Type B pancreatic cell (in vitro differentiated cells): ENCODE data around the gene TEAD2. TPM values are rescaled to one million over a fixed set of nuclear protein-coding genes. Genes with fewer than 3 reads are reported as not detected.

Experiments
- DNase-seq: peaks from one replicate; pipeline ENCODE4 v3.0.0; 2021; ENCODE audit warnings: mixed read lengths; ENCODE audit not compliant: unreplicated experiment; ENCODE audit errors: extremely low spot score
- H3K27ac Mint-ChIP-seq: 2 replicates; pipeline ENCODE4 v1.8.0; 2021; ENCODE audit warnings: mild to moderate bottlenecking, mixed read lengths
- H3K27me3 Mint-ChIP-seq: 2 replicates; pipeline ENCODE4 v1.8.0; 2021; ENCODE audit warnings: mixed read lengths
- H3K36me3 Mint-ChIP-seq: 2 replicates; pipeline ENCODE4 v1.8.0; 2021; ENCODE audit warnings: mixed read lengths
- H3K4me1 Mint-ChIP-seq: one replicate; pipeline ENCODE4 v1.8.0; 2021; ENCODE audit warnings: mixed read lengths; ENCODE audit not compliant: unreplicated experiment
- H3K4me3 Mint-ChIP-seq: 2 replicates; pipeline ENCODE4 v1.8.0; 2021; ENCODE audit warnings: mild to moderate bottlenecking, mixed read lengths
- H3K9me3 Mint-ChIP-seq: 2 replicates; pipeline ENCODE4 v1.8.0; 2021; ENCODE audit warnings: mixed read lengths
- total RNA-seq: library from RNA; stranded (reverse); gene quantifications from 2 replicates; pipeline ENCODE4 v1.2.1, GENCODE V29; 2021; ENCODE audit warnings: low replicate concordance
- TF ChIP-seq, protein P1 (sequence below): fragments of 200-600 bp; sonication (generic); conservative IDR thresholded peaks from 2 replicates; pipeline ENCODE4 v1.5.0; 2021; ENCODE audit warnings: antibody characterized with exemption, mild to moderate bottlenecking

Gene TEAD2
- total RNA-seq, 1 donor from 2014 or later = 116 TPM

DNA sequence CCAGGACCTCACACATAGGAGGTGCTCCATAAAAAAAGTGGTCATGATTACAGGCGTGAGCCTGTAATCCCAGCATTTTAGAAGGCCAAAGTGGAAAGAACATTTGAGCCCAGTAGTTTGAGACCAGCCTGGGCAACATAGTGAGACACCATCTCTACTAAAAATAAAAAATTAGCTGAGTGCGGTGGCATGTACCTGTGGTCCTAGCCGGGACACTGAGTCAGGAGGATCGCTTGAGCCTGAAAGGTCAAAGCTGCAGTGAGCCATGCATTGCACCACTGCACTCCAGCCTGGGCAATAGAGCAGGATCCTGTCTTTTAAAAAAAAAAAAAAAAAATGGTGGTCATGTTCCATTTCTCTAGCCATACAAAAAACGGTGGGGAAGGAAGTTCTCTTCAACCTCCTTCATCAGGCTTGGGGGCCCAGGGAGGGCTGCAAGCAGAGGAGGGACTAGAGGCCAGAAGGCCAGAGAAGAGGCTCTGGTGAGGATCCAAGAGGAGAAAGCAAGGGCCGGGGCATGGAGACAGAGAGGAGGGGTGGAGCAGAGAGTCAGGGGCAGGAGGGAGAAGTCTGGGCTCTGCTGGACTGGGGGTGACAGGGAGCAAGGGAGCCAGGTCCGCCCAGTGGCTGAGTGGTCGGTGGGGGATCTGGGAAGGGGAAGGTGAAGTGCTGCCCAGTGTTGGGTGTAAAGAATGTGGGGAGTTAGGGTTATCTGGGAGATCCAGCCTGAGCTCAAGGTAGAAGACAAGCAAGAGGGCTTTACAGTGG lies 34.7 kb upstream of the TEAD2 start:
- no peak for DNase-seq
- Mint-ChIP-seq H3K27me3 (peaks cover 18% of the 10 kb centered on the region), H3K36me3 (no peaks in the 10 kb centered on the region), H3K4me1 (peaks cover 18% of the 10 kb centered on the region), H3K4me3 (no peak overlapping the region), H3K27ac (no peak overlapping the region), H3K9me3 (no peaks in the 10 kb centered on the region)
- TF ChIP-seq, protein P1, sequence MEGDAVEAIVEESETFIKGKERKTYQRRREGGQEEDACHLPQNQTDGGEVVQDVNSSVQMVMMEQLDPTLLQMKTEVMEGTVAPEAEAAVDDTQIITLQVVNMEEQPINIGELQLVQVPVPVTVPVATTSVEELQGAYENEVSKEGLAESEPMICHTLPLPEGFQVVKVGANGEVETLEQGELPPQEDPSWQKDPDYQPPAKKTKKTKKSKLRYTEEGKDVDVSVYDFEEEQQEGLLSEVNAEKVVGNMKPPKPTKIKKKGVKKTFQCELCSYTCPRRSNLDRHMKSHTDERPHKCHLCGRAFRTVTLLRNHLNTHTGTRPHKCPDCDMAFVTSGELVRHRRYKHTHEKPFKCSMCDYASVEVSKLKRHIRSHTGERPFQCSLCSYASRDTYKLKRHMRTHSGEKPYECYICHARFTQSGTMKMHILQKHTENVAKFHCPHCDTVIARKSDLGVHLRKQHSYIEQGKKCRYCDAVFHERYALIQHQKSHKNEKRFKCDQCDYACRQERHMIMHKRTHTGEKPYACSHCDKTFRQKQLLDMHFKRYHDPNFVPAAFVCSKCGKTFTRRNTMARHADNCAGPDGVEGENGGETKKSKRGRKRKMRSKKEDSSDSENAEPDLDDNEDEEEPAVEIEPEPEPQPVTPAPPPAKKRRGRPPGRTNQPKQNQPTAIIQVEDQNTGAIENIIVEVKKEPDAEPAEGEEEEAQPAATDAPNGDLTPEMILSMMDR = no peak

DNA sequence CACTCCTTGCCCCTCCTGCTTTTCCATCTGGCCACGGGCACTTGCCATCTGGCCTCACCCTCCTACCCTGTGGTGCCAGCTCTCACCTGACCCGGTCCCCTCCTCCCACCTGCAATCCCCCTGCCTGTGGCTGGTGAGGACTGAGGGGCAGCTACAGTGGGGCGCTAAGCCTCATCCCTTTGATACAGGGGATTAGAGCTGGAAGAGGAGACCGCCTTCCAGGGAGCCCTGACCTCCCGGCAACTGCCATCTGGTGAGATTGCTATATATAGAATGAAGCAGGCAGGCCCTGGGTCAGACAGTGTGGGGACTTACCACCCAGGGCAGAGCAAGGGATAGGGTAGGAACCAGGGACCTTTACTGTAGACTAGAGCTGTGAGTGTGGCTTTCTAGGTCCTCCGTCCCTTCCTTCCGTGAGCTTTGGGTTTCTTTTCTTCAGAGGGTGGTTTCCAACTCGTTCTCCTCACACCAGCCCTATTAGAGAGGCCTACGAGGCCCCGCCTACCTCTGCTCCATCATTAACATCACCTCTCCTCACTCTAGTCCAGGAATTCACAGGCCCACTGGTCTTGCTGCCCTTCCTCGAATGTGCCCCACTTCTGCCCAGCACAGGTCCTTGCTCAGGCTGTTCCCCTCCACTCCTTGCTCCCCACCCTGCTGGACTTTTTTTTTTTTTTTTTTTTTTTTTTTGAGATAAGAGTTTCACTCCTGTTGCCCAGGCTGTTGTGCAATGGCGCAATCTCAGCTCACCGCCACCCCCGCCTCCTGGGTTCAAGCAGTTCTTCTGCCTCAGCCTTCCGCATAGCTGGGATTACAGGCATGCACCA lies 33.6 kb upstream of the TEAD2 start:
- Mint-ChIP-seq H3K9me3 (no peaks in the 10 kb centered on the region), H3K27me3 (peaks cover 22% of the 10 kb centered on the region), H3K4me3 (no peak overlapping the region), H3K27ac (no peak overlapping the region), H3K36me3 (no peaks in the 10 kb centered on the region), H3K4me1 (peaks cover 15% of the 10 kb centered on the region)
- no peak for DNase-seq
- TF ChIP-seq, protein P1 = no peak

DNA sequence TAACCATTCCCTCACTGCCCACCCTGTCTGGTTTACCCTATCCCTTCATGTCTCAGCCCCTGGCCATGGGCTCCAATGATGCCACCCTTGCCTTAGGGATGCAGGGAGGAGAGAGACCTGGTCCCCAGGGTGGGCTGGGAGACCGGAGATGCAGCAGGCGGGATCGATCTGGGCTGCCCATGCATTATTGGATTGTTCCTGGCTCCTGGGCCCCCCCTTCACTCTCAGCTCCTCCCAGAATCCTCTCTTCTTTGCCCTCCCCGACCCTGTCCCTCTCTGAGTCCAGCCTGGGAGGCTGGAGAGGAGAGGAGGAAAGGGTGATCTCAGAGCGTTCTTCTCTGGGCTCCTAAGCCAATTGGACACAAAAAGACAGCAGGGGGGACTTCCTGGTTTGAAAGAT lies 31.7 kb upstream of the TEAD2 start:
- no peak for DNase-seq
- no peaks in the 10 kb centered on the region for H3K36me3 Mint-ChIP-seq
- H3K27ac Mint-ChIP-seq = no peak overlapping the region
- TF ChIP-seq, protein P1 = no peak
- no peaks in the 10 kb centered on the region for H3K9me3 Mint-ChIP-seq
- H3K27me3 Mint-ChIP-seq = peaks cover 28% of the 10 kb centered on the region
- peaks cover 14% of the 10 kb centered on the region for H3K4me1 Mint-ChIP-seq
- no peak overlapping the region for H3K4me3 Mint-ChIP-seq

DNA sequence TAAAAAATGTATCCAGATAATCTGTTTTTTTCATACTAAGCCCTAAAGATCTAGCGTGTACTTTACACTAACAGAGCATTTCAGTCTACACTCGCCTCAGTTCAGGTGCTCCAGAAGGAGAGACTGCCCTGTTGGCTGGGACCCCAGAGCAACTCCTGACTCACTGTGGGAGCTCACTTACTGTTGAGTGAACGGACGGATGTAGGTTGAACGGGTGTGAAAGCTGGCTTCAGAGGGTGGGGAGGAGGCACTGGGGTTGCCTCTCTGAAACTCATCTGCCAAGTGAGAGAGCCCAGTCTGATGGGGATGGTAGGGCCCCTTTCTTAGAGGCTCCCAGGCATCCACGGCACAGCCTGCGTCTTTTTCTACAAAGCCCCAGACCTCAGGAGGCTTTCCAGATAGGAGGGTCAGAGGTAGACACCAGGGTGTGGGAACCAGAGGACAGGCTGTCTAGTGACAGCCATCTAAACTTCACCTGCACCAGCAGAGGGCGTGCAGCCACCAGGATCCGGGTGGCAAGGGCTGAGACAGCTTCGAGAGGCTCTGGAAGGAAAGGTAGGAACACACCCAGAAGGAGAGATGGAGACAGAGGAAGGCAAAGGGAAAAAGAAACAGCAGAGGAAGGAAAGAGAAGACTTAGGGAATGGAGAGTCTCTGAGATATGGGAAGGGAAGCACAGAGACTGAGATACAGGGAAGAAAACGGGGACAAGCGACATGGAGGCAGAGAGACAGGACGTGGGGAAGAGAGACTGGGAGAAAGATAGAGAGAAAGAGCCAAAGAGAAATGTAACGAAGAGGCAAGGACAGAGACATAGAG lies 29.6 kb upstream of the TEAD2 start:
- Mint-ChIP-seq H3K4me3 (no peak overlapping the region), H3K9me3 (no peaks in the 10 kb centered on the region), H3K27ac (no peak overlapping the region), H3K4me1 (peaks cover 4% of the 10 kb centered on the region), H3K27me3 (peaks cover 26% of the 10 kb centered on the region), H3K36me3 (no peaks in the 10 kb centered on the region)
- no peak for DNase-seq
- TF ChIP-seq, protein P1 = peak; percentile 92

DNA sequence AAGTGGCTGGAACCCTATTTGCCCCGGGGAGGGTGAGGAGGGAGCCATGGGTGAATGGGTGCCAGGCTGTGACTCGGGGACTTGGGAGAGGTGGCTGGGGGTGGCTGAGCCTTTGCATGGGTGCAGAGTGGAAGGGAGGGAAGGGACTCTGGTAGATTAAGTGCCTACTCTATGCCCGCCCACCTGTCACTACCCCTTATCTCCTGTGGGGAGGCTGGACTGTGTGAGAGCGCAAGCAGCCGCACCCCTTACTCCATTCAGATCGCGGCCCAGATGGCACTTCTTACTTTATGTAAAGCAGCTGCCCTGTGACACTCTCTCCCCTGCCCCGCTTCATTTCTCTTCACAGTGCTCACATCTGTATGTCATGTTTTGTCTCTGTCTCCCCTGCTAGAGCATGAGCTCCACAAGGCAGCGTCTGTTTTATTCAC lies 28.7 kb upstream of the TEAD2 start:
- Mint-ChIP-seq H3K4me1 (peaks cover 4% of the 10 kb centered on the region), H3K4me3 (no peak overlapping the region), H3K27me3 (peaks cover 26% of the 10 kb centered on the region), H3K9me3 (no peaks in the 10 kb centered on the region), H3K27ac (no peak overlapping the region), H3K36me3 (no peaks in the 10 kb centered on the region)
- TF ChIP-seq, protein P1 = no peak
- no peak for DNase-seq
